HUDEP-2 (cell line): ENCODE data around the gene NSD1.

Experiments used
- DNase-seq, 76 experiments: peaks; one replicate each; lab custom pipeline; 2025; ENCODE audit not compliant: unreplicated experiment in 76 of 76; lab: John Stamatoyannopoulos, UW

NSD1 gene

DNA sequence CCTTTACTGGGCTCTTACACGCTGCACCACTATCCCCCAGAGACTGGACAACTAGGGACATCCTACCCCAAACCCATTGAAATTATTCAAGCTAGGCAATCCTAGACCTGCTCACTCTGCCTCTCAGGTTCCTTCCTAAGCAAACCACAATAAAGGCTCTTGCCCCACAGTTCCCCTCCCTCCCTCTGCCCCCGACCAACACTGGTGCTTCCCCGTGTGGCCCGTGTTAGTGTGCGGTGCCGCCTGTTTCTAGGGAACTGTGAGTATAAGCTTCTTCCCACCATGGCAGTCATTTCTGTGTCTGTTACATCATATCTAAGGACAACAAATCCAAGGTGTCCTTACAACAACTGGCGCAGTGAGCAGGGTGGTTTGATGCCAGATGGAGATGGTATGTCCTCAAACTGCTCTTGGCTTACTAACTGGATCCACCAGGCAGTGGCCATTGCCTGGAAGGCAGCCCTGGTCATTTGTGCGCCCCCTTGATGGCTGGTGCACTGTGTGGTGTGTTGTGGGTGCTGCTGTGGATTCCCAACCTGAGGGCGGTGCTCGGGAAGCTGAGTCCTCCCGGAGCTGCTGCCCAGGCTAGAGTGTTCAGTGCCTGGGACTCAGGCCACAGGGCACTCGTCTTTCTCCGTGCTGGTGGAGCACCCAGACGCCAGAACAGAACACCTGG, 186.5 kb downstream of the NSD1 start:
- no peak for DNase-seq

DNA sequence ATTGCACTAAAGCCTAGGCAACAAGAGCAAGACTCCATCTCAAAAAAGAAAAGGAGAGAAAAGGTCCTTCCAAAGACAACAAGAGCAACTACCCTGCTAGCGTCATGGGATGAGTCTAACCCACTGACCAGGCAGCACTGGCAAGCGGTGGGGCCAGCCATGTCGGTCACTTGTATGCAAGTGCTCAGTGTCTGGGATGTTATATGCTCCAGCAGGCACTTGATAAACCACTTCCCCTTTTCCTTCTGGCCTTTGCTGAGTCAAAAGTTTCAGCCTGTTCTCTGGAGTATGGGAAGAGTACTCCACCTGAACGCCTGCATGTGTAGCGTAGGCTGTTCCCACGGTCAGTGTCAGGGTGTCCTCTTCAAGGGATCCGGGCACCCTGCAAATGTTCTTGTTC, 187.3 kb downstream of the NSD1 start:
- DNase-seq, result peak in 1 of 76 experiments; percentile 11

DNA sequence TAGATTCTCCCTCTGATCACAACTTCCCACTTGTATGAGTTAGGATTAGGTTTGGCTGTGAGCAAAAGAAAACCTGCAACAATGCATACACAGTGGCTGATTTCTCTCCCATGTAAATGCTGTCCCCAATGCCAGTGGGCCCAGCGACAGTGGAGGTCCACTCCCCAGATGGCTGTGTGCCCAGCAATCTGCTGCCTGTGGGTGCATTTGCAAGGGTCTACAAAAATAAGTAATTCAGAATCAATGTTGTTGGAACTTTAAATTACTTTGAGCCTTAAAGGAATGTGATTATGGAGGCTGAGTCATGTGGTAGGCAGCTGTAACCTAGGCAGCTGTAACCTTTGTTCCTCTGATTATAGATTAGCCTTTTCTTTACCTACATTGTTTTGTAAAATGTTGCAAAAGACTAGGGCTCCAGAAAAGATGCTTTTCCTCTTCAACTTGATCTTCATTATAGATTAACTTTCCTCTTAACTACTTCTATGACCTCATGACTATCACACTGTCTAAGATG, 192.4 kb downstream of the NSD1 start:
- no peak for DNase-seq

DNA sequence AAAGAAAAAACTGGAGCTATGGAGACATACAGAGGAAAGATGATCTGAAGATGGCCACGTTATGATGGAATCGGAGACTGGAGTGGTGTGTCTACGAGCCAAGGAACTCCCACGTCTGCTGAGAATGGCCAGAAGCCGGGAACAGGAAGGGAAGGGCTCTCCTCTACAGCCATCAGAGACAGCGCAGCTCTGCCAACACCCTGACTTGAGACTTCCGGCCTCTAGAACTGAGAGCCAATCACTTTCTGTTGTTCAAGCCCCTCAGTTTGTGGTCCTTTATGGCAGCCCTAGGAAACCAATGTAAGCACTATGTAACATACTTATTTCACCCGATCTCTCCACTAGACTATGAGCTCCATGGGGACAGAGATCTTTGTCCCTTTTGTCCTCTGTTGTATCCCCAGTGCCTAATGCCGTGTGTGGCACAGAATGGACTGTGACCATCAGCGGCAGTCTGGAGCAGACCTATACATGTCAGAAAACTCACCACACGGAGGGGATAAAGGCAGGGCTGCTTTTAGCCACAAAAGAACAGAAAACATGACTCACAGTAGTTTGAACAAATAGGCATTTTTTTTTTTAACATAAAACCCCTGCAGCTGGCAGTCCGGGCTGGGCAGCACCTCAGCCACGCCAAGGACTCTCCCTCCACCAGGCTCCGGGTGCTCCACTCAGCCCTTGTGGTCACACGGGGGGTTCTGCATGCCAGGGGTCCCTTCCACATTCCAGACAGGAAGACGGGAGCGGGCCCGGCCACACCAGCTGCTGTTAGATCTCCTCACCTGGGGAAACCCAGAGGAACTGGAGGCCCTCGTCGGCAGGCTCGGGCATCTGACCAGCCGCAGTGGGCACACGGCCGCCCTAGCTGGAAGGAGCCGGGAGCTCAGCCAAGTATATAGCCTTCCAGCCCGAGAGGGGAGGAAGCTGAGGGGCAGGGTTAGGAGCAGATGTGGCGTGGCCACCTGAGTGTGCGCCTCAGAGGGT, 194.3 kb downstream of the NSD1 start:
- DNase-seq, result no peak

DNA sequence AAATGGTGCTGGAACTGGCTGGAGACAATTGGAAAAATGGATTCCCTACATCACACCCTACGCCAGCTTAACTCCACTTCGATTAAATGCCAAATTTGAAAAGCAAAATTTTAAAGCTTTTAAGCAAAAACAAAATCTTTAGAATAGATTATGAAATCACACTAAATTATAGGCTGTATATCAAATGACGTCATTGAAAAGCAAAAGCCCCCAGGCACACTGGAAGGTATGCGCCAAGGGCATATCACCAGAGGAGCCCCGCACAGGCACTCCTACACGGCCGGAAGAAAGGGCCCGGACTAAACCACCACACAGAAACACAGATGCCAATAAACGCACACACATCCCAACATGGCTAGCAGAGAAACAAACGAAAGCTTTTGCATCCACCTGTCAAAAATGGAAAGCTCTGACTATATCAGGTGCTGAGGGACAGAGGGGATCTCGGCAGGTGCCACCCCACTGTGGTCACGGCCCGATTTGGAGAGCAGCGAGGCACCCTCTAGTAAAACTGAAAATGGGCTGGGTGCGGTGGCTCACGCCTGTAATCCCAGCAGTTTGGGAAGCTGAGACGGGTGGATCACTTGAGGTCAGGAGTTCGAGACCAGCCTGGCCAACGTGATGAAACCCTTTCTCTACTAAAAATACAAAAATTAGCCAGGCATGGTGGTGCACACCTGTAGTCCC, 195.1 kb downstream of the NSD1 start:
- no peak for DNase-seq

GRCh38 chr5:177329883-177330282, 196.3 kb downstream of the NSD1 start:
- no peak for DNase-seq

DNA sequence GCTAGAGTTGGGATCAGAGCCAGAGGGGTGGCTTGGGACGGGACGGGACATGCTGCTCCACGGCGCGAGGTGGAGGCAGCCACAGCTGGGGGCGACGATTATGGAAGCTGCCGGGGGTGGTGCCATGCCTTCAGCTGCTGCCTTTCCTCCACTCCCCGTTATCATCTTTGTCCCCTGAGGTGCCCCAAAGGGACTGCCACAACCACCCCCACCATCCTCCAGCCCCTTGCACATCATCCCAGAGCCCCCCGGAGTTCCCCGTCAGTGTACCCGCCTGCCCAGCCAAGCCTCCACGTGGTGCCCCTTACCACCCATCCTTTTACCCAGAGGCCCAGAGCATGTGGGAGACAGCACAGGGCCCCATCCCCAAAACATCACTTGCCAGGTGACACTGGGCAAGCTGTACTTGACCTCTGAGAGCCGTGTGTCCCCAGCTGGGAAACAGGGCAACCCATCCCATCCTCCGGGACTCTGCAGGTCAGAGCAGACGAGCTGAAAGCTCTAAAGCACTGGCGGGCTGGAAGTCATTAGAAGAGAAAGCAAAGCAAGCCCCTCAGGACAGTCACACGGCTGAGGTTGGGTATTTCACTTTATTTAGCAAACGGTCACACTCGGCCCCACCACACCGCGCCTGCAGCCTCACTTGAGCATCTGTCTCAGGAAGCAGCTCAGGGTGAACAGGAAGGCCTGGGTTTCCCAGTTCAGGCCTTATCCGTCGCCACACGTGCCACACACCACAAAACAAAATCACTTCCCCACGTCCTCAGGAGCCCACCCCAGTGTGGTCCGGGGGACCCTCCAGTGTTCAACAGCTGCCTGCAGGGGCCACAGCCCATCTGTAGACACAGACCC, 197.6 kb downstream of the NSD1 start:
- DNase-seq, result no peak

DNA sequence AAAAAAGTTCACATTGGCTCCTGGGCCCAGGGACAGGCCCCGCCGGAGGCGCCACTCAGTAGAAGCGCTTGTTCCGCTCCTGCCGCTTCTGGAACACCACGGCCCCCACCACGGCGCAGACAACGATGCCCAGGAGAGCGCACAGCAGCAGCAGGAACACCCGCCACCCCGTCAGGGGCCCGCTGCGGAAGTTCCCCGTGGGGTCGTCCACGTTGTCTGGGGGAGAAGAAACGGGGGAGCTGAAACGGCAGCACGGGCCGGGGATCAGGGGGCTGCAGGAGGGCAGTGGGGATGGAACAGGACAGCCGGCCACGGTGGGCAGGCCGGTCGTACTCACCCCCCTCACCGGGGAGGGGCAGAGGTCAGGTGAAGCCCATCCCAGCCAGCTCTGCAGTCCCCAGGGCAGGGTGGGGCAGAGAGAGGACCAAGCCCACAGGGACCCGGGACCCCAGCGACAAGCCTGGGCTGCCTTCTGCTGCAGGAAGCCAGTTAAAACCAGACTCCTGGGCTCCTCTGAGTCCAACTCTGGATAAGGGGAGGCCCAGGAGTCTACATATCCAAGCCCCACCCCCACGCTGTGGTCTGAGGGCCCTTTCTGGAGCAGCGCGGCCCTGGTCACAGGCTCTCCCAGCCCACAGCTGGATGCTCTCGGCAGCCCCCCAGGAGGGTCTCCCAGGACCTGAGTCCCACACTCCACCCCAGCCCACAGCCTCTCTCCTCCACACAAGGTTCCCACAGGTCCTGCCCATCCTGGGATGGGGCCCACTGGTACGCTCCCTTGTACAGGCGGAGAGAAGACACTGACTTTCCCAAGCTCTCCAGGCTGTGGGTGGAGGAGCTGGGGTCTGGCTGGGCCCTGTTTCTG, 198.7 kb downstream of the NSD1 start:
- no peak for DNase-seq

- no peak for DNase-seq
Observed at GRCh38 chr5:177332896-177333260, 199.3 kb downstream of the NSD1 start.

GRCh38 chr5:177333420-177334154, 200.0 kb downstream of the NSD1 start:
- no peak for DNase-seq

GRCh38 chr5:177334155-177334551, 200.6 kb downstream of the NSD1 start:
- DNase-seq, result no peak

- DNase-seq, result no peak
Observed at GRCh38 chr5:177334781-177335700, 201.5 kb downstream of the NSD1 start.

DNA sequence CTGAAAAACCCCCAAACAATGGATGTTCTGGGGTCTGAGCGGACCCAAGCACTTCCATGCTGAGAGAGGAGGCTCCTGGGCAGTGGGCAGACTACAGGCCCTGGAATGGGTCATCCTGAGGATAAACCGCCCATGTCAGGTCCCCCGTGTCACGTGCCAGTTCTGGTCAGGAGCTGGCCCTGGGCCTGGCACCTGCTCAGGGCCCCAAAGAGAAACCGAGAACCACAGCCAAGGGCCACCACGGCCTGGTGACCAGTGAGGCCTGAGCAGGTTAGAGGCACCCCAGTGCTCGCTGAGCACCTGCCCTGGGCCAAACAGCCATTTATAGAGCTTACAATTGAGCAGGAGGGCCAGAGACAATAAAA, 202.1 kb downstream of the NSD1 start:
- DNase-seq, result no peak

DNA sequence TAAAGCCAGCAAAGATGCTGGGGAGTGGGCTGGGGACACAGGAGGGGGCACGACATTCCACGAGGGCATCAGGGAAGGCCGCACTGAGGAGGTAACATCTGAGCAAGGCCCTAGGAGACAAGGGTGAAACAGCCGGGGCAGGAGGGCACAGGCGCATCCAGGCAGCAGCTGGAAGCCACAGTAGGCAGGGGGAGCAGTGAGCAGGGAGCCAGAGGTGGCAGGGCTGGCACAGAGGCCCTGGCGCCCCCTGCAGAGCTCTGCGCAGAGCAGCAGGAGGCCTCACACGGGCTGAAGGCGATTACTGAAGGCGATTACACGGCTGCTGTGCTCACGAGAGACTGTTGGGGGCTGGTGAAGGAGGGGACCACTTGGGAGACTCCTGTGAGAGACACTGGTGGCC, 202.5 kb downstream of the NSD1 start:
- DNase-seq, result peak in 54 of 76 experiments; percentile 4 to 62 (median 37)

GRCh38 chr5:177336603-177337494, 203.3 kb downstream of the NSD1 start:
- DNase-seq, result no peak

DNA sequence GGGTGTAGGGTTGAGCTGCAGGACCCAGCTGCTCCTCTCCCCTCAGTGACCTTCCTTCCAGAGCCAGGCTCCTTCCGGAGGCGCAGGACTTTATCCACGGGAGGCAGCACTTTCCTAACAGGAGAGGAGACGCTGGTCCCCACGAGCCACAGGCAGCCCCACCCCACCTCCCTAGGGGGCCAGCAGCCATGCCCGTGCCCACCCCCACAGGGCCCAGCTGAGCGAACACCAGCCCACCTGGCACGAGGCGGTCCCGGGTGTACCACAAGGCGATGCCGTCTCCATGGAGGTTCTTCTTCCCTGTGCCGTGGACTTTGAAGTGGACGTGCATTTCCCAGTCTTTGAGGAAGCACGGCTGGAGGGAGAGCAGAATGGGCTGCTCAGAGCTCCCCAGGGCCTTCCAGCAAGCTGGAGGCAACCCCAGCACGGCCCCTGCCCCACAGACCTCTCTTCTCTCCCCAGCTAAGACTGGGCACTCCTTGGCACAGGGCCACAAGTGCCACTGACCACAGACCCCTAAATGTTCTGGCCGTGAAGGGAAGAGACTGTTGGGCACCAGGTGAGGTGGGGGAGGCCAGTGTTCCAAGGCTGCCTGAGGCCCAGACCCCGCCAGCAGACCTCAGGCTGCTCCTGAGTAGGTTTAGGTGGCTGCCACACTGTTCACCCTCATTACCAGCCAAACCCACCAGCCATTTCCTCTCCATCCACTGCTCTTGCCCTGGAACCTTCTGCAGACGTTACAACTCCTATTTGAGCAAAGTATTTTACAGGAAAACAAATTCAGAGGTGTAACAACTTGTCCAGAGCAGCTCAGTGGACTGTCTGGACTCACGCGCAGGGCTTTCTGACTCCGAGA, 204.9 kb downstream of the NSD1 start:
- no peak for DNase-seq
